Measurements from ENCODE around the gene EFCAB14.

DNA sequence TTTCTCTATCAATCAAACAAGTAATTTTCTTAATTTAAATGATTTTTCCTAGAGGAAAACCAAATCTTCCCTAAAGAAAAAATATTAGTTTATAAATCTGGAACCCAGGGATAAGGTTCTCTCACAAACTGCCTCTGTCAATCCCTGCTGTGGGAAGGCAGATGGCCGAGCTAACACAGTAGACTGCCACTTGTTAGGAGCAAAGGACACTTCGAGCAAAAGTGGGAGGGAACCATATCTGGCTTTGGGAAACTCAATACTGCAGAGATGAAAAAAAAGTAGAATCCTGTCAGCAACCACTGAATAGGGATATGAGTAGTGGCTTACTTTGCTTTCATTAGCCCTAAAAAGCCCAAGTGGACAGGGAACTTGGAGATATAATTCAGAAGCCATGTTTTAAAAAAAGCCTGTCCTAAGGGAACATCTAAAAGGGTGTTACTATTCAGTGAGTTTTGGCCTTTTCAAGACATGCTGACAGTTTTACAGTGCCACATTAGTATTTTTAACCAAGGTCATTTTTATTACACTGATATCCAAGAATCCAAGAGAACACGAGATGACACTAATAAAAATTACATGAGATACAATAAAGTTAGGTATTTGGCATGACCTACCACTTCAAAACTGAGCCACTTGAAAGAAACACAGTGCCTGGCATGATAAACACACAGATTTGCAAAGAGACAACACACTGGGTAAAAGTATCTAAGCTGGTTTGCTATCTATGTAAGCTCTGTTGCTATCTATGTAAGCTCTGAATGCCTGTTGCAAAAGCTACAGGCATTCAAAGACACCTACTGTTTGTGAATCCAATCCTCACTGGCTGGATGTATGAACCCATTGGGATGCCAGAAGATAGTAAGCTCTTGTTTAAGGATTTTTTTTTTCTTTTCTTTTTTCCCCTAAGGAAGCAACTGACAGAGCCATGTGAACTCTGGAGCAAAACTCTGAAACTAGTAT is 25.8 kb downstream of the EFCAB14 start:
- TF ChIP-seq, protein P1, sequence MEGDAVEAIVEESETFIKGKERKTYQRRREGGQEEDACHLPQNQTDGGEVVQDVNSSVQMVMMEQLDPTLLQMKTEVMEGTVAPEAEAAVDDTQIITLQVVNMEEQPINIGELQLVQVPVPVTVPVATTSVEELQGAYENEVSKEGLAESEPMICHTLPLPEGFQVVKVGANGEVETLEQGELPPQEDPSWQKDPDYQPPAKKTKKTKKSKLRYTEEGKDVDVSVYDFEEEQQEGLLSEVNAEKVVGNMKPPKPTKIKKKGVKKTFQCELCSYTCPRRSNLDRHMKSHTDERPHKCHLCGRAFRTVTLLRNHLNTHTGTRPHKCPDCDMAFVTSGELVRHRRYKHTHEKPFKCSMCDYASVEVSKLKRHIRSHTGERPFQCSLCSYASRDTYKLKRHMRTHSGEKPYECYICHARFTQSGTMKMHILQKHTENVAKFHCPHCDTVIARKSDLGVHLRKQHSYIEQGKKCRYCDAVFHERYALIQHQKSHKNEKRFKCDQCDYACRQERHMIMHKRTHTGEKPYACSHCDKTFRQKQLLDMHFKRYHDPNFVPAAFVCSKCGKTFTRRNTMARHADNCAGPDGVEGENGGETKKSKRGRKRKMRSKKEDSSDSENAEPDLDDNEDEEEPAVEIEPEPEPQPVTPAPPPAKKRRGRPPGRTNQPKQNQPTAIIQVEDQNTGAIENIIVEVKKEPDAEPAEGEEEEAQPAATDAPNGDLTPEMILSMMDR (IDR thresholded peaks at IDR 0.05) = no peak
- no peak for TF ChIP-seq POLR2AphosphoS5 (IDR thresholded peaks at IDR 0.05; ENCODE audit: low read depth, low read length)
- TF ChIP-seq SIN3A (IDR thresholded peaks at IDR 0.05; ENCODE audit: borderline replicate concordance, insufficient read depth, low read depth, low read length) = no peak
- no peak for TF ChIP-seq TCF7L2 (IDR thresholded peaks at IDR 0.05; ENCODE audit: low read depth, low read length)

Data from Panc1 (cell line).